Natural killer cell (primary cell): ENCODE data around the gene ILDR2. TPM values are rescaled to one million over a fixed set of nuclear protein-coding genes. Genes with fewer than 3 reads are reported as not detected.

Source experiments
- ATAC-seq, 3 donors: fragments of 150-1000 bp in 2 of 3; fragments of 200-7000 bp in 1 of 3; cut with Tn5 transposase; 1 replicate in 1 of 3; 2 replicates in 2 of 3; pipeline ENCODE4 v1.10.0; 2021; ENCODE audit warnings: mild to moderate bottlenecking in 2 of 3, moderate library complexity in 2 of 3
- DNase-seq, 2 donors: peaks; one replicate each; pipeline versions ENCODE4 v3.0.0 to v3.0.0-alpha.2; 2013 to 2021; ENCODE audit warnings: mixed read lengths in 1 of 2
- H3K27ac ChIP-seq: one replicate; pipeline ENCODE4 v1.5.1; 2013; ENCODE audit warnings: mild to moderate bottlenecking, low read length
- H3K27me3 ChIP-seq: one replicate; pipeline ENCODE4 v1.6.1; 2013; ENCODE audit warnings: low read length; ENCODE audit not compliant: control insufficient read depth, insufficient read depth
- H3K36me3 ChIP-seq: one replicate; pipeline ENCODE4 v1.6.1; 2013; ENCODE audit warnings: low read length; ENCODE audit not compliant: control insufficient read depth, insufficient read depth
- H3K4me1 ChIP-seq: one replicate; pipeline ENCODE4 v1.6.1; 2013; ENCODE audit warnings: low read length; ENCODE audit not compliant: control insufficient read depth, insufficient read depth
- H3K4me3 ChIP-seq: one replicate; pipeline ENCODE4 v1.5.1; 2013; ENCODE audit warnings: low read length
- H3K9me3 ChIP-seq: one replicate; pipeline ENCODE4 v1.6.1; 2013; ENCODE audit warnings: low read length; ENCODE audit not compliant: control insufficient read depth, insufficient read depth
- H3K27ac Mint-ChIP-seq, 2 donors: one replicate each; pipeline ENCODE4 v1.8.0; 2022; ENCODE audit warnings: mild to moderate bottlenecking in 2 of 2, mixed read lengths in 2 of 2, moderate library complexity in 1 of 2
- H3K27me3 Mint-ChIP-seq, 2 donors: one replicate each; pipeline ENCODE4 v1.8.0; 2022; ENCODE audit warnings: low read depth in 2 of 2, mixed read lengths in 2 of 2
- H3K36me3 Mint-ChIP-seq: one replicate; pipeline ENCODE4 v1.8.0; 2022; ENCODE audit warnings: mixed read lengths
- H3K4me1 Mint-ChIP-seq, 2 donors: one replicate each; pipeline ENCODE4 v1.8.0; 2022; ENCODE audit warnings: mixed read lengths in 2 of 2
- H3K4me3 Mint-ChIP-seq: one replicate; pipeline ENCODE4 v1.8.0; 2022; ENCODE audit warnings: mild to moderate bottlenecking, moderate library complexity, mixed read lengths
- H3K9me3 Mint-ChIP-seq, 2 donors: one replicate each; pipeline ENCODE4 v1.8.0; 2022; ENCODE audit warnings: mixed read lengths in 2 of 2
- CTCF ChIP-seq: fragments of 200-600 bp; IDR thresholded peaks from one replicate; pipeline ENCODE4 v1.8.0; 2022; ENCODE audit warnings: antibody characterized with exemption
- WGBS: methylation state at CpG from one replicate; pipeline ENCODE4 v1.1.7; 2013; ENCODE audit warnings: missing lambda C conversion rate; ENCODE audit not compliant: insufficient coverage; 5-methylcytosine and 5-hydroxymethylcytosine counted together
- intact Hi-C: fragments of 100-400 bp; cut with micrococcal nuclease; formaldehyde crosslinking; loops from one replicate; pipeline ENCODE4 v1.14.2; 2022
- total RNA-seq, 4 donors: library from RNA; stranded (reverse); fragments of 120-200 nt in 1 of 4; gene quantifications; one replicate each; pipeline versions ENCODE4 v1.2.3 to v1.2.4, GENCODE V29; 2013 to 2022

The ILDR2 gene
- total RNA-seq, 3 donors from 2014 or later (not counting 1 experiment from before 2014, with no cell fraction given), result 2.4 to 4.3 (median 2.8) TPM

- no peaks in the 10 kb centered on the region for H3K9me3 ChIP-seq
- H3K4me3 ChIP-seq, result no peak overlapping the region
- H3K4me1 ChIP-seq, result no peaks in the 10 kb centered on the region
- 93% methylated on average over 2 of the region's 3 CpGs for WGBS
- peaks cover 8 to 9% of the 10 kb centered on the region in 2 donors for H3K27me3 Mint-ChIP-seq
- H3K27ac Mint-ChIP-seq, result no peak overlapping the region
- H3K27ac ChIP-seq, result no peak overlapping the region
- no peaks in the 10 kb centered on the region for H3K9me3 Mint-ChIP-seq
- H3K36me3 ChIP-seq, result no peaks in the 10 kb centered on the region
- peaks cover 8 to 9% of the 10 kb centered on the region in 2 donors for H3K4me1 Mint-ChIP-seq
- ATAC-seq (no peak), DNase-seq (no peak)
- H3K4me3 Mint-ChIP-seq, result no peak overlapping the region
- no peaks in the 10 kb centered on the region for H3K36me3 Mint-ChIP-seq
- no peaks in the 10 kb centered on the region for H3K27me3 ChIP-seq
- intact Hi-C loops, result loop anchor here (5.0 kb wide), 1 partner anchor 213 kb away; no protein-coding TSS in a partner anchor
- no peak for TF ChIP-seq CTCF
Measured at GRCh38 chr1:166914111-166914510, 61.2 kb downstream of the ILDR2 start.

GRCh38 chr1:166911624-166912023 lies 63.7 kb downstream of the ILDR2 start:
- H3K4me3 Mint-ChIP-seq, result no peak overlapping the region
- no peak overlapping the region for H3K27ac ChIP-seq
- intact Hi-C loops, result loop anchor here (5.0 kb wide), 1 partner anchor 216 kb away; no protein-coding TSS in a partner anchor
- H3K27ac Mint-ChIP-seq, result no peak overlapping the region
- no peaks in the 10 kb centered on the region for H3K9me3 Mint-ChIP-seq
- H3K4me1 ChIP-seq, result no peaks in the 10 kb centered on the region
- H3K4me3 ChIP-seq, result no peak overlapping the region
- H3K36me3 ChIP-seq, result no peaks in the 10 kb centered on the region
- H3K27me3 Mint-ChIP-seq, result peaks cover 0 to 8% of the 10 kb centered on the region in 2 donors
- no peaks in the 10 kb centered on the region for H3K27me3 ChIP-seq
- ATAC-seq (no peak), DNase-seq (no peak)
- no CpG with 5 or more reads among the region's 1 CpG for WGBS
- no peaks in the 10 kb centered on the region for H3K36me3 Mint-ChIP-seq
- no peak for TF ChIP-seq CTCF
- H3K9me3 ChIP-seq, result no peaks in the 10 kb centered on the region
- peaks cover 9 to 10% of the 10 kb centered on the region in 2 donors for H3K4me1 Mint-ChIP-seq

- DNase-seq (peak; percentile 55 to 93), ATAC-seq (peak; percentile 95 to 99 (median 99))
- peak; percentile 91 for TF ChIP-seq CTCF
- WGBS, result 0% methylated on average over 1 of the region's 1 CpG
- no peak overlapping the region for H3K27ac ChIP-seq
- no peaks in the 10 kb centered on the region for H3K9me3 ChIP-seq
- Mint-ChIP-seq H3K4me3 (no peak overlapping the region), H3K4me1 (peaks cover 18 to 20% of the 10 kb centered on the region in 2 donors), H3K36me3 (no peaks in the 10 kb centered on the region), H3K9me3 (no peaks in the 10 kb centered on the region), H3K27ac (peak overlapping the region in 1 of 2 donors; percentile 61), H3K27me3 (peaks cover 0 to 8% of the 10 kb centered on the region in 2 donors)
- intact Hi-C loops, result loop anchor here (1.0 to 5.0 kb wide), 2 partner anchors 149 to 217 kb away; no protein-coding TSS in a partner anchor
- H3K4me1 ChIP-seq, result no peaks in the 10 kb centered on the region
- no peaks in the 10 kb centered on the region for H3K27me3 ChIP-seq
- H3K36me3 ChIP-seq, result no peaks in the 10 kb centered on the region
- H3K4me3 ChIP-seq, result no peak overlapping the region
Measured at GRCh38 chr1:166910396-166910994, 64.8 kb downstream of the ILDR2 start.
